Cerebellar cortex (tissue), 1 donor: Measurements from ENCODE around the gene POMGNT1.

Experiments used
- DNase-seq: peaks from one replicate; pipeline ENCODE4 v3.0.0-alpha.2; 2015; ENCODE audit warnings: low spot score

Gene POMGNT1

GRCh38 chr1:46157916-46158311 is 40.3 kb downstream of the POMGNT1 start:
- DNase-seq: no peak

GRCh38 chr1:46153732-46154131 is 44.5 kb downstream of the POMGNT1 start:
- no peak for DNase-seq

- DNase-seq: no peak
Measured at GRCh38 chr1:46153228-46153627, 45.0 kb downstream of the POMGNT1 start.

GRCh38 chr1:46152016-46152415 is 46.2 kb downstream of the POMGNT1 start:
- DNase-seq: no peak

GRCh38 chr1:46150085-46150484 is 48.1 kb downstream of the POMGNT1 start:
- DNase-seq: no peak

GRCh38 chr1:46148318-46148717 is 49.9 kb downstream of the POMGNT1 start:
- DNase-seq: no peak
